SK-N-SH (cell line): ENCODE measurements around the gene ADCY7. TPM values are rescaled to one million over a fixed set of nuclear protein-coding genes. Genes with fewer than 3 reads are reported as not detected.

Experiments used
- CTCF ChIA-PET: fragments of 300-600, 350-600 bp; formaldehyde crosslinking; extraction: SDS; loops from one replicate; lab custom pipeline; 2021; lab: Yijun Ruan, JAX
- POLR2A ChIA-PET: fragments of 350-600 bp; sonication (Branson Sonifier 250); formaldehyde crosslinking; extraction: SDS; loops from one replicate; lab custom pipeline; 2020; ENCODE audit warnings: antibody characterized with exemption, inconsistent platforms; lab: Yijun Ruan, JAX
- DNase-seq: peaks from one replicate; pipeline ENCODE4 v3.0.0; 2012
- H2AFZ ChIP-seq: fragments of 200-600 bp; sonication (generic); 2 replicates; pipeline ENCODE4 v1.8.1; 2016; ENCODE audit warnings: antibody characterized with exemption, mild to moderate bottlenecking, low read depth
- H3F3A ChIP-seq: fragments of 200-600 bp; sonication (generic); replicated peaks from 2 replicates; pipeline ENCODE3; 2016; ENCODE audit warnings: antibody characterized with exemption, mild to moderate bottlenecking; ENCODE audit not compliant: insufficient read depth
- H3K27ac ChIP-seq, 2 experiments: fragments of 200-500 bp in 1 of 2; fragments of 200-600 bp in 1 of 2; sonication (Bioruptor generic) in 1 of 2; sonication (generic), shearing (Covaris generic) in 1 of 2; 2 replicates each; pipeline versions ENCODE4 v1.5.1 to v1.6.1; 2014 to 2016; ENCODE audit warnings: low read depth in 2 of 2, inconsistent platforms in 1 of 2, low read length in 1 of 2, mild to moderate bottlenecking in 1 of 2, mixed read lengths in 1 of 2
- H3K27me3 ChIP-seq: fragments of 200-600 bp; sonication (generic), shearing (Covaris generic); 2 replicates; pipeline ENCODE4 v1.6.1; 2016; ENCODE audit warnings: mixed run types; ENCODE audit not compliant: insufficient read depth
- H3K36me3 ChIP-seq, 2 experiments: fragments of 200-500 bp in 1 of 2; fragments of 200-600 bp in 1 of 2; sonication (Bioruptor generic) in 1 of 2; sonication (generic) in 1 of 2; replicated peaks in 1 of 2; 2 replicates each; pipeline versions ENCODE3 to v1.5.1; 2014 to 2016; ENCODE audit warnings: low read length in 1 of 2, mild to moderate bottlenecking in 1 of 2; ENCODE audit not compliant: insufficient read depth in 2 of 2, control insufficient read depth in 1 of 2
- H3K4me1 ChIP-seq, 2 experiments: fragments of 200-500 bp in 1 of 2; fragments of 200-600 bp in 1 of 2; sonication (Bioruptor generic) in 1 of 2; sonication (generic), shearing (Covaris generic) in 1 of 2; 2 replicates each; pipeline versions ENCODE4 v1.5.1 to v1.6.1; 2014 to 2016; ENCODE audit warnings: low read depth in 1 of 2, low read length in 1 of 2, mixed run types in 1 of 2; ENCODE audit not compliant: insufficient read depth in 2 of 2, control insufficient read depth in 1 of 2
- H3K4me2 ChIP-seq: fragments of 200-600 bp; sonication (generic), shearing (Covaris generic); 2 replicates; pipeline ENCODE4 v1.6.1; 2017; ENCODE audit warnings: mixed run types
- H3K4me3 ChIP-seq, 2 experiments: fragments of 200-500 bp in 1 of 2; fragments of 200-600 bp in 1 of 2; sonication (Bioruptor generic) in 1 of 2; sonication (generic), shearing (Covaris generic) in 1 of 2; 2 replicates each; pipeline versions ENCODE4 v1.5.1 to v1.8.1; 2014 to 2016; ENCODE audit warnings: low read depth in 2 of 2, inconsistent platforms in 1 of 2, low read length in 1 of 2, mild to moderate bottlenecking in 1 of 2, mixed read lengths in 1 of 2, moderate library complexity in 1 of 2
- H3K79me2 ChIP-seq: fragments of 200-600 bp; sonication (generic); 2 replicates; pipeline ENCODE4 v1.8.1; 2017; ENCODE audit warnings: mild to moderate bottlenecking; ENCODE audit not compliant: insufficient read depth
- H3K9ac ChIP-seq: fragments of 200-600 bp; sonication (generic); 2 replicates; pipeline ENCODE4 v1.6.1; 2017; ENCODE audit warnings: mixed run types
- H3K9me2 ChIP-seq: fragments of 200-600 bp; sonication (generic); 2 replicates; pipeline ENCODE4 v1.6.1; 2017; ENCODE audit warnings: mixed run types
- H3K9me3 ChIP-seq: fragments of 200-600 bp; sonication (generic); 2 replicates; pipeline ENCODE4 v1.6.1; 2017; ENCODE audit warnings: mixed run types, mild to moderate bottlenecking, moderate library complexity
- H4K20me1 ChIP-seq: fragments of 200-600 bp; sonication (generic); 2 replicates; pipeline ENCODE4 v1.6.1; 2017; ENCODE audit warnings: mild to moderate bottlenecking, mixed run types; ENCODE audit not compliant: insufficient read depth
- CTCF ChIP-seq: fragments of 200-600 bp; sonication (generic); IDR thresholded peaks from 2 replicates; pipeline ENCODE4 v1.6.1; 2017; ENCODE audit warnings: antibody characterized with exemption, mild to moderate bottlenecking, moderate library complexity
- FOSL2 ChIP-seq: IDR thresholded peaks from 2 replicates; pipeline ENCODE4 v1.4.0; 2012; ENCODE audit warnings: low read depth, mild to moderate bottlenecking, moderate library complexity, borderline replicate concordance
- FOXM1 ChIP-seq: IDR thresholded peaks from 2 replicates; pipeline ENCODE4 v1.4.0; 2012; ENCODE audit warnings: low read depth, mild to moderate bottlenecking
- IRF3 ChIP-seq: fragments of 150-350 bp; IDR thresholded peaks from 2 replicates; pipeline ENCODE4 v1.6.1; 2016; ENCODE audit warnings: mild to moderate bottlenecking, low read depth, low read length
- JUND ChIP-seq: IDR thresholded peaks from 2 replicates; pipeline ENCODE4 v1.4.0; 2012
- NRF1 ChIP-seq: IDR thresholded peaks from 2 replicates; pipeline ENCODE4 v1.6.1; 2012; ENCODE audit warnings: low read depth, mild to moderate bottlenecking, low read length
- PBX3 ChIP-seq: IDR thresholded peaks from 2 replicates; pipeline ENCODE4; 2012
- RXRA ChIP-seq: IDR thresholded peaks from 2 replicates; pipeline ENCODE4 v1.4.0; 2012; ENCODE audit warnings: low read depth, mild to moderate bottlenecking, borderline replicate concordance
- TEAD4 ChIP-seq: IDR thresholded peaks from 2 replicates; pipeline ENCODE4 v1.4.0; 2012; ENCODE audit warnings: mild to moderate bottlenecking, borderline replicate concordance; ENCODE audit not compliant: insufficient read depth
- USF1 ChIP-seq: IDR thresholded peaks from 2 replicates; pipeline ENCODE4 v1.4.0; 2012; ENCODE audit warnings: low read depth, borderline replicate concordance
- WGBS: methylation state at CpG from one replicate; pipeline ENCODE4 v1.1.6; 2017; ENCODE audit warnings: low lambda C conversion rate; 5-methylcytosine and 5-hydroxymethylcytosine counted together
- polyA plus RNA-seq, 3 experiments: library from polyadenylated mRNA; depleted of rRNA; stranded (reverse); fragments of >200 nt; gene quantifications; 2 replicates each; pipeline ENCODE4 v1.2.3, GENCODE V29; 2012

ADCY7 gene
- polyA plus RNA-seq, 1 of the 3 experiments (the other 2 are of a cell fraction), result 14.3 TPM

DNA sequence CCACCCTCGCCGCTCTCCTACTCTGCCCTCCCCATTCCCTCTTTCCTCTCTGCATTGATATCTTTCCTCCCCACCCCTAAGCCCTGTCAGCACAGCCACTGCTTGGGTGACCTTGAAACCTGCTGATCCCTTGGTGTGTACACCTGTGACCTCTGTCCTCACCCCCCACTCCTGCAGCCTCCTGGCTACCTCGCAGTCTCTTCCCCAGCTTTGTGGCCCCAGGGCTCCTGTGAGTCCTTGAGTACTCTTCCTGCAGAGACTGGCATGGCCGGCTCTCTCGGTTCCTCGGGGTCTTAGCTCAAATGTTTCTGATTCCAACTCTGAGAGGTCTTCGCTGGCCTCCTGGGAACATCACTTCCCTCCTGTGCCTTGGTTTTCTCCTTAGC, 31.7 kb downstream of the ADCY7 start:
- TF ChIP-seq PBX3 (no peak), FOXM1 (no peak), NRF1 (no peak), CTCF (no peak), USF1 (no peak), IRF3 (no peak), RXRA (no peak), FOSL2 (no peak), TEAD4 (no peak), JUND (no peak)
- Histone ChIP-seq H4K20me1 (no peaks in the 10 kb centered on the region), H3K4me3 (no peak overlapping the region), H3K27me3 (no peaks in the 10 kb centered on the region), H3K79me2 (no peaks in the 10 kb centered on the region), H3K27ac (peak overlapping the region in 1 of 2 experiments; percentile 92; a peak in 2 of 4 replicates), H3K4me1 (peaks cover 0 to 21% of the 10 kb centered on the region in 2 experiments; a peak in 1 of 4 replicates), H3K9ac (no peak overlapping the region), H2AFZ (no peak overlapping the region), H3K9me2 (no peaks in the 10 kb centered on the region), H3K36me3 (peaks cover 0 to 2% of the 10 kb centered on the region in 2 experiments), H3F3A (no peaks in the 10 kb centered on the region), H3K4me2 (no peak overlapping the region), H3K9me3 (no peaks in the 10 kb centered on the region)
- no peak for DNase-seq
- 96% methylated on average over 7 of the region's 7 CpGs for whole genome bisulfite sequencing
- ChIA-PET CTCF (interaction anchor here (1.0 to 1.8 kb wide), 8 partner anchors 12 to 167 kb away, joined by 3 to 7 read pairs (median 4); no protein-coding TSS in a partner anchor), POLR2A (interaction anchor here (0.6 to 2.0 kb wide), 4 partner anchors 12 to 92 kb away, joined by 3 to 8 read pairs (median 3); no protein-coding TSS in a partner anchor)
